Nephron (organoid): ENCODE results near the gene PMS1.

Experiments used
- H3K27ac Mint-ChIP-seq, 3 experiments: 2 replicates each; pipeline ENCODE4 v1.8.0; 2020; ENCODE audit warnings: mixed read lengths in 3 of 3, mild to moderate bottlenecking in 2 of 3, moderate library complexity in 1 of 3
- H3K27me3 Mint-ChIP-seq: 2 replicates; pipeline ENCODE4 v1.8.0; 2021; ENCODE audit warnings: low read depth, mild to moderate bottlenecking, moderate library complexity, mixed read lengths
- H3K36me3 Mint-ChIP-seq: 2 replicates; pipeline ENCODE4 v1.8.0; 2020; ENCODE audit warnings: low read depth, mixed read lengths
- H3K4me1 Mint-ChIP-seq: 2 replicates; pipeline ENCODE4 v1.8.0; 2020; ENCODE audit warnings: mixed read lengths
- H3K4me3 Mint-ChIP-seq, 3 experiments: 2 replicates each; pipeline ENCODE4 v1.8.0; 2020; ENCODE audit warnings: mild to moderate bottlenecking in 3 of 3, mixed read lengths in 3 of 3, moderate library complexity in 2 of 3
- H3K9me3 Mint-ChIP-seq: 2 replicates; pipeline ENCODE4 v1.8.0; 2020; ENCODE audit warnings: mixed read lengths
- CTCF ChIP-seq, 3 experiments: fragments of 200-600 bp; sonication (generic); IDR thresholded peaks; one replicate each; pipeline ENCODE4 v1.5.0; 2021; ENCODE audit warnings: antibody characterized with exemption in 3 of 3; ENCODE audit not compliant: unreplicated experiment in 3 of 3

The PMS1 gene

DNA sequence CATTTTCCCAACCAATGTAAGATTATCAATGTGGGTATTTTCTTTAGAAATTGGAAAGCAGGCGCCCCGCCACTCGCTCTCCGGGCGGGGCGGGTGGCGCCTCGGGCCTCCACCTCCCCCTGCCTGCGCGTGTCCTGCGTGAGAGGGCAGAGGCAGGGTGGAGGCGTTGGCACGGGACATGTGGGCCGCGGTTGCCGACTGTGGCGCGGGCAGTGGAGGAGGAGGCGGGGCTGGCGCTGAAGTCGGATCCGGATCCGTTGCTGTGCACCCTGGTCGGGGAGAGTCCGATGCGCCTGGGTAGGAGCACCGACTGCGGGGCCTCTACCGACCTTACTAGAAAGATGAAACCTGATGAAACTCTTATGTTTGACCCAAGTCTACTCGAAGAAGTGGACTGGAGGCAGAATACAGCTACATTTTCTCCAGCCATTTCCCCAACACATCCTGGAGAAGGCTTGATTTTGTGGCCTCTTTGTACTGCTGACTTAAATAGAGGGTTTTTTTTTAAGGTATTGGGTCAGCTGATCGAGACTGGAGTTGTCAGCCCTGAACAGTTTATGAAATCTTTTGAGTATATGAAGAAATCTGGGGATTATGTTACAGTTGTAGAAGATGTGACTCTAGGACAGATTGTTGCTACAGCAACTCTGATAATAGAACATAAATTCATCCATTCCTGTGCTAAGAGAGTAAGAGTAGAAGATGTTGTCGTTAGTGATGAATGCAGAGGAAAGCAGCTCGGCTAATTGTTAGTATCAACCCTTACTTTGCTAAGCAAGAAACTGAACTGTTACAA lies 37.9 kb downstream of the PMS1 start:
- Mint-ChIP-seq H3K36me3 (peaks cover 37% of the 10 kb centered on the region), H3K9me3 (no peaks in the 10 kb centered on the region), H3K27ac (peak overlapping the region in 2 of 3 experiments; percentile 25 to 70), H3K4me1 (no peaks in the 10 kb centered on the region), H3K27me3 (no peaks in the 10 kb centered on the region), H3K4me3 (no peak overlapping the region)
- no peak for TF ChIP-seq CTCF (IDR thresholded peaks at IDR 0.05; ENCODE audit: unreplicated experiment in 3 of 3)

GRCh38 chr2:189824694-189825396 lies 40.6 kb downstream of the PMS1 start:
- peaks cover 9% of the 10 kb centered on the region for H3K4me1 Mint-ChIP-seq
- H3K36me3 Mint-ChIP-seq: peaks cover 26% of the 10 kb centered on the region
- no peak overlapping the region for H3K4me3 Mint-ChIP-seq
- no peak overlapping the region for H3K27ac Mint-ChIP-seq
- no peaks in the 10 kb centered on the region for H3K27me3 Mint-ChIP-seq
- no peak for TF ChIP-seq CTCF (IDR thresholded peaks at IDR 0.05; ENCODE audit: unreplicated experiment in 3 of 3)
- no peaks in the 10 kb centered on the region for H3K9me3 Mint-ChIP-seq

DNA sequence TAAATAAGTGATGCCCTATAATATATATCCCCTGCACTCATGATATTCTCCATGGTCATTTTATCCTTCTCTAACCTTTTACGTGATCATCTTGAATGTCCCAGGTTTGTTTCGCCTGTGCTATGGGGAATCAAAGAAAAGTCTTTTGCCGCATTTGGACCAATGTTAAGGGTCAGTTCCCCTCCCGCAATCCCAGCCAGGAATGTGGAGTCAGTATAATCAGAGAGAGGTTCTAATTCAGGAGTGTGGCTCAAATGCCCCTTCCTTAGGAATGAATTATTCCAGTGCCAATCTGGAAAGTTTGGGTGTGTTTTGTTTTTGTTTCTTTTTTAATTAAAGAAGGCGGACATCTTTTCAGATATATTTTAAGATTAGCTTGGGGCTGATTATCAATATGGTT lies 41.8 kb downstream of the PMS1 start:
- no peaks in the 10 kb centered on the region for H3K27me3 Mint-ChIP-seq
- no peak overlapping the region for H3K27ac Mint-ChIP-seq
- H3K9me3 Mint-ChIP-seq: no peaks in the 10 kb centered on the region
- H3K4me1 Mint-ChIP-seq: peaks cover 11% of the 10 kb centered on the region
- no peak overlapping the region for H3K4me3 Mint-ChIP-seq
- TF ChIP-seq CTCF (IDR thresholded peaks at IDR 0.05; ENCODE audit: unreplicated experiment in 3 of 3): no peak
- H3K36me3 Mint-ChIP-seq: peaks cover 16% of the 10 kb centered on the region

GRCh38 chr2:189829102-189829833 lies 45.0 kb downstream of the PMS1 start:
- H3K9me3 Mint-ChIP-seq: no peaks in the 10 kb centered on the region
- no peak for TF ChIP-seq CTCF (IDR thresholded peaks at IDR 0.05; ENCODE audit: unreplicated experiment in 3 of 3)
- no peaks in the 10 kb centered on the region for H3K27me3 Mint-ChIP-seq
- H3K36me3 Mint-ChIP-seq: peaks cover 14% of the 10 kb centered on the region
- H3K4me1 Mint-ChIP-seq: peaks cover 16% of the 10 kb centered on the region
- peak overlapping the region in 1 of 3 experiments; percentile 0 for H3K4me3 Mint-ChIP-seq
- H3K27ac Mint-ChIP-seq: peak overlapping the region in 2 of 3 experiments; percentile 1 to 57

- Mint-ChIP-seq H3K4me3 (no peak overlapping the region), H3K36me3 (peaks cover 14% of the 10 kb centered on the region), H3K27ac (no peak overlapping the region), H3K4me1 (peaks cover 17% of the 10 kb centered on the region), H3K27me3 (no peaks in the 10 kb centered on the region), H3K9me3 (no peaks in the 10 kb centered on the region)
- TF ChIP-seq CTCF (IDR thresholded peaks at IDR 0.05; ENCODE audit: unreplicated experiment in 3 of 3): no peak
These were observed 46.3 kb downstream of the PMS1 start for GRCh38 chr2:189830510-189830909.
